Ovary (tissue), 3 donors: ENCODE measurements around the gene SZRD1.

Source experiments
- CTCF ChIP-seq, 3 donors: fragments of 450-650 bp in 2 of 3; fragments of 200-600 bp in 1 of 3; IDR thresholded peaks; one replicate each; pipeline versions ENCODE4 v1.5.1 to v1.8.0; 2016 to 2022; ENCODE audit warnings: antibody characterized with exemption in 3 of 3, mild to moderate bottlenecking in 1 of 3
- EP300 ChIP-seq: sonication (generic); formaldehyde crosslinking; IDR thresholded peaks from one replicate; pipeline ENCODE4 v1.6.1; 2017; ENCODE audit warnings: antibody characterized with exemption
- POLR2A ChIP-seq: fragments of 450-650 bp; IDR thresholded peaks from one replicate; pipeline ENCODE4 v1.6.1; 2017; ENCODE audit warnings: antibody characterized with exemption, mild to moderate bottlenecking, moderate library complexity
- donor health status: DM: no; HTN: no; CAD: no.

- no peak for TF ChIP-seq CTCF (IDR thresholded peaks at IDR 0.05)
- no peak for TF ChIP-seq EP300
- no peak for TF ChIP-seq POLR2A
Observed at GRCh38 chr1:16351456-16351993, 15.5 kb upstream of the SZRD1 start.
